ENCODE results near the gene ZNF106.

The ZNF106 gene

DNA sequence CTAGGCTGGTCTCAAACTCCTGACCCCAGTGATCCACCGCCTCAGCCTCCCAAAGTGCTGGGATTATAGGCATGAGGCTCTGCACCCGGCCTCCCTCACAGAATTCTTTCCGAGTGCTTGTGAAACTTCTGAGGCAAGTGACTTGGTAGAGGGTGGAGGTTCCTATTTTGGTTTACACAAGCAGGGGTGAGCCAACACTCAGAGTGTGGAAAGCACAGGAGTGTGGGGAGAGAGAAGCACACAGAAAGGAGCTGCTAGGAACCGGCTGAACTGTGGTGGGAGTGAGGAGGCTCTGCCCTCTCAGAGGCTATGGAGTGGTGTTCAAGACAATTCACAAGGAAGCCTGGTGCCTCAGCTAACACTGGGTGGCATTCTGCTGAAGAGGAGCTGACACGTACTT, 123.9 kb downstream of the ZNF106 start:
- DNase-seq (ENCODE audit: low read depth in 2 of 2): no peak

DNA sequence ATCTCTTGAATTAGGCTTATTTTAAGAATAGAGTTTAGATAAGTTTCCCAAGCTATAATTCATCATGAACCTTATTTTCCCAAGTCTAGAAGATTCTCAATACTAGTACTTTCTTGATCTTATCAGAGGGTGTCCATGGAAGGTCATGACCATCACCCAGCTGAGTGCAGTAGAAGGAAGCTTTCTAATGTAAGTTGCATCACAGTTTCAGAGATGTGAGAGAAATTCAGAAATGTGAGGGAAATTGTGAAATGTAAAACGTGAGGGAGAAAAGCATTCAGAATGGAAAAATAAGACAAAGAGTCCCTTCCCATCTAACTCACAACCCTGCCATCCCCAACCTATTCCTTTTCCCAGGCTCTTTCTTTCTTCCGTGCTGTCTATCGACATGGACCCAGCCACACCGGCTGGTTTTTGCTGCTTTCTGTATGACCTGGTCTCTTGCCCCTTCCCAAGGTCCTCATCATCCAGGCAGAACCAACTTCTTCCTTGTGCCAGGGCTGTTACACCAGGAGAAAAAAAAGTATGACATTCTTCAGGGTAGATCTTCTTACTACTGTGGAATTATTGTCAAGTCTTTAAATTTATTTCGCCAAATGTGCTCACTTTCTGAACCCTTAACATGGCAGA, 124.9 kb downstream of the ZNF106 start:
- no peak for DNase-seq (ENCODE audit: low read depth in 2 of 2)

DNA sequence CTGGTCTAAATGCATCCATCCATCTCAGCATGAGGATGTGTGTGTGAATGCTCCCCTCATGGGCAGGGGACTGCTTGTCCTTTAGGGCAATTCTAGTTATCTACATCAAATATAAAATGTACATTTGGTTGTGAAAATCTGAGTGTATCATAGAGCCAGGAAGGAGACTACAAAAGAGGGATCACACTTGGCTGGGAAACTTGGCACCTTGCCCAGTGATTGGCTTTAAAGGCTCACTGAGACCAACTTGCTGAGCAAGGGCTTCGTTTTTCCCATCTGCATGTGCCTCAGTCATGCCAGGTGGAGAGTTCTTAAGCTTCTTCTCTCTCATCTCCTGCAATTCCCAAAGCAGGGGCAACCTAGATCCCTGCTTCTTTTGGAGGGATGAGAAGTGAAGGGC, 126.4 kb downstream of the ZNF106 start:
- no peak for DNase-seq (ENCODE audit: low read depth in 2 of 2)

DNA sequence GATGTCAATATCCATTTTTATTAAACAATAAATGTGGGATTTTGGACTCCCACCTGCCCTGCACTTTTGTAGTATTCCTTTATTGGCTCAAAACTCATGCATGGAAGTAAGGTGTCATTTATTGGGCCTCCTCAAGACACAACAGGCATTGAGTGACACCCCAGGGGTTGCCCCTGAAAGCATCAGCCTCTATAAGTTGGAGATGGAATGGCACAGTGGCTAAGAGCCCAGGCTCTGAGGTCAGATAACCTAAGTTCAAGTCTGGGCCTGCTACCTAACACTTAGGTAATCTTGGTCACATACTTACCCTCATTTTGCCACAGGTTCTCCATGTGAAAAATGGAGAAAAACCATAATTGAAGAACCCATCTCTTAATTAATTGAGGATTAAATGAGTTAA, 127.0 kb downstream of the ZNF106 start:
- DNase-seq (ENCODE audit: low read depth in 2 of 2): no peak

DNA sequence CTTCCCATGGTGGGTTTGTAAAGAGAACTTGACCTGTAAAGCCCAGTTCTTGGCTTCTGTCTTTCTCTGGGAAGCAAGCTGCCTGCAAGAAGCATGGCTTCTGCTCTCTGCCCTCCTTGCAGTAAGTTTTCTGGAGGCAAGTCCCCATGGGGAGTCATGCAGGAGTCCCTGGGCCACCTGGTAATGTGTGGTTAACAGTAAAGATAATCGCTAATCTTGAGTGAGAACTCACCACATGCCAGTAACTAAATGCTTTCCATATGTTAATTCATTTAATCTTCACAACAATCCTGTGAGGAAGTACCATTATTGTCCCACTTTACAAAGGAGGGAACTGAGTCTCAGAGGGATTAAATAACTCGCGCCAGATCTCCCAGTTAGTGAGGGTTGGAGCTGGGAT, 127.5 kb downstream of the ZNF106 start:
- no peak for DNase-seq (ENCODE audit: low read depth in 2 of 2)
